GM12874 (cell line): ENCODE data around the gene GNRHR.

Experiments
- CTCF ChIP-seq: IDR thresholded peaks from 2 replicates; pipeline ENCODE4 v1.5.1; 2011; ENCODE audit warnings: low read depth, mild to moderate bottlenecking, control low read depth, low read length, moderate library complexity; ENCODE audit not compliant: insufficient read depth

Gene GNRHR

GRCh38 chr4:67702166-67702565 is 52.0 kb downstream of the GNRHR start:
- TF ChIP-seq CTCF = no peak

GRCh38 chr4:67701517-67701850 is 52.7 kb downstream of the GNRHR start:
- no peak for TF ChIP-seq CTCF

GRCh38 chr4:67700738-67701516 is 53.3 kb downstream of the GNRHR start, which contains the start of gene UBA6:
Gene UBA6, minus strand, starts transcription at chr4:67701155. Its CDS starts 36 bp downstream, at chr4:67701119.
- TF ChIP-seq CTCF = peak; percentile 52

- TF ChIP-seq CTCF = no peak
These were observed 54.0 kb downstream of the GNRHR start for GRCh38 chr4:67700116-67700737.

- no peak for TF ChIP-seq CTCF
These were observed 54.6 kb downstream of the GNRHR start for GRCh38 chr4:67699603-67700002.

- TF ChIP-seq CTCF = no peak
These were observed 56.1 kb downstream of the GNRHR start for GRCh38 chr4:67697860-67698687.

GRCh38 chr4:67696061-67696460 is 58.1 kb downstream of the GNRHR start:
- no peak for TF ChIP-seq CTCF
